Measurements from ENCODE around the gene CEP295NL. TPM values are rescaled to one million over a fixed set of nuclear protein-coding genes. Genes with fewer than 3 reads are reported as not detected.

CEP295NL gene
- total RNA-seq, 1 experiment from 2014 or later, result 1.9 TPM

- H3K9me2 ChIP-seq (ENCODE audit: insufficient read depth), result no peaks in the 10 kb centered on the region
- H3K4me3 ChIP-seq (replicated peaks in 1 of 2; ENCODE audit: low read depth in 1 of 2, low read length in 2 of 2), result peak overlapping the region in 1 of 2 experiments; percentile 23; a peak in 2 of 4 replicates
- H3K27me3 ChIP-seq (ENCODE audit: insufficient read depth, low read length), result no peaks in the 10 kb centered on the region
- H4K20me1 ChIP-seq (ENCODE audit: insufficient read depth), result no peaks in the 10 kb centered on the region
- peak; percentile 26; the same call in 1 of the 2 replicates for ATAC-seq
- intact Hi-C loops (cut with micrococcal nuclease), result no loop called here
- CTCF ChIA-PET, result interaction anchor here (1.7 to 2.9 kb wide), 2 partner anchors 12 to 20 kb away, joined by 5 to 10 read pairs; no protein-coding TSS in a partner anchor
- H2AFZ ChIP-seq (ENCODE audit: low read depth, low read length, poor library complexity, severe bottlenecking), result no peak overlapping the region
- H3K9ac ChIP-seq (ENCODE audit: low read length), result peak overlapping the region; percentile 82
- no TSS peak for BruUV-seq (replicated peaks)
- H3K4me2 ChIP-seq (ENCODE audit: low read length), result peak overlapping the region; percentile 97
- DNase-seq (ENCODE audit: low read depth, low spot score), result peak; percentile 26
- RAD21 ChIA-PET (ENCODE audit: low non-redundant PET in 1 of 2, low total read pairs in 2 of 2, uncharacterized antibody in 2 of 2, unreplicated experiment in 2 of 2), result no interaction called here
- no peak for TF ChIP-seq TCF7L2 (IDR thresholded peaks at IDR 0.05; ENCODE audit: borderline replicate concordance, extremely low read depth, insufficient read depth, insufficient read length)
- TF ChIP-seq ZFX (IDR thresholded peaks at IDR 0.05), result no peak
- TF ChIP-seq, protein P1, sequence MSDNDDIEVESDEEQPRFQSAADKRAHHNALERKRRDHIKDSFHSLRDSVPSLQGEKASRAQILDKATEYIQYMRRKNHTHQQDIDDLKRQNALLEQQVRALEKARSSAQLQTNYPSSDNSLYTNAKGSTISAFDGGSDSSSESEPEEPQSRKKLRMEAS (IDR thresholded peaks at IDR 0.05), result peak; percentile 65
- TF ChIP-seq ZBTB33 (IDR thresholded peaks at IDR 0.05; ENCODE audit: extremely low read depth, insufficient replicate concordance, low read length), result no peak
- TF ChIP-seq ZNF274 (IDR thresholded peaks at IDR 0.05; ENCODE audit: low read depth, low read length), result no peak
- peaks cover 46 to 70% of the 10 kb centered on the region in 2 experiments for H3K4me1 ChIP-seq (ENCODE audit: control insufficient read depth in 1 of 2, insufficient read depth in 2 of 2, low read length in 2 of 2)
- H3K36me3 ChIP-seq (ENCODE audit: control insufficient read depth in 1 of 2, insufficient read depth in 2 of 2, low read length in 2 of 2), result no peaks in the 10 kb centered on the region
- no peaks in the 10 kb centered on the region for H3K9me3 ChIP-seq (ENCODE audit: control insufficient read depth in 1 of 2, insufficient read depth in 1 of 2, low read depth in 1 of 2, low read length in 2 of 2)
- H3K79me2 ChIP-seq (ENCODE audit: insufficient read depth, low read length), result peaks cover 23% of the 10 kb centered on the region; the same call in 1 of the 2 replicates
- POLR2A ChIA-PET, result interaction anchor here (1.4 kb wide), 1 partner anchor 37 kb away, joined by 3 read pairs; no protein-coding TSS in a partner anchor
- peak overlapping the region; percentile 95 for H3K27ac ChIP-seq (ENCODE audit: low read depth, low read length)
Observed at GRCh38 chr17:78885956-78886355, 17.0 kb downstream of the CEP295NL start.

Data from HCT116 (cell line).